ENCODE measurements around the gene MMP11.

MMP11 gene

GRCh38 chr22:23782252-23782651 lies 9.6 kb downstream of the MMP11 start:
- no peak for DNase-seq

GRCh38 chr22:23782703-23783102 lies 10.1 kb downstream of the MMP11 start:
- DNase-seq: no peak

- no peak for DNase-seq
These were observed 10.9 kb downstream of the MMP11 start for GRCh38 chr22:23783265-23784150.

GRCh38 chr22:23784215-23784732 lies 11.6 kb downstream of the MMP11 start:
- no peak for DNase-seq

GRCh38 chr22:23786261-23786710 lies 13.6 kb downstream of the MMP11 start:
- DNase-seq: no peak

- peak; percentile 84 to 97 for DNase-seq
These were observed 14.3 kb downstream of the MMP11 start, which contains the start of gene SMARCB1 for GRCh38 chr22:23786752-23787599. SMARCB1 (plus strand) TSS chr22:23786966; CDS start chr22:23787170, 204 bp downstream.

- DNase-seq: no peak
These were observed 14.9 kb downstream of the MMP11 start for GRCh38 chr22:23787600-23787896.

- DNase-seq: no peak
These were observed 15.3 kb downstream of the MMP11 start for GRCh38 chr22:23787910-23788309.

GRCh38 chr22:23789121-23789520 lies 16.5 kb downstream of the MMP11 start:
- no peak for DNase-seq

- no peak for DNase-seq
These were observed 17.0 kb downstream of the MMP11 start for GRCh38 chr22:23789638-23790037.

GRCh38 chr22:23790819-23791737 lies 18.4 kb downstream of the MMP11 start:
- no peak for DNase-seq

GRCh38 chr22:23791738-23792645 lies 19.3 kb downstream of the MMP11 start:
- no peak for DNase-seq

GRCh38 chr22:23793326-23793725 lies 20.7 kb downstream of the MMP11 start:
- DNase-seq: no peak

GRCh38 chr22:23796461-23796860 lies 23.8 kb downstream of the MMP11 start:
- no peak for DNase-seq

GRCh38 chr22:23800297-23801237 lies 27.9 kb downstream of the MMP11 start:
- DNase-seq: no peak

GRCh38 chr22:23801238-23801821 lies 28.7 kb downstream of the MMP11 start:
- no peak for DNase-seq

GRCh38 chr22:23801886-23802377 lies 29.3 kb downstream of the MMP11 start:
- DNase-seq: no peak

- no peak for DNase-seq
These were observed 30.6 kb downstream of the MMP11 start for GRCh38 chr22:23803001-23803819.
